ENCODE data around the gene NAA80.
"Not testable (repeated sequence)": the region's sequence is repeated elsewhere in the genome, so short reads cannot be mapped to it uniquely, and the experiment has no call there.

NAA80 gene

DNA sequence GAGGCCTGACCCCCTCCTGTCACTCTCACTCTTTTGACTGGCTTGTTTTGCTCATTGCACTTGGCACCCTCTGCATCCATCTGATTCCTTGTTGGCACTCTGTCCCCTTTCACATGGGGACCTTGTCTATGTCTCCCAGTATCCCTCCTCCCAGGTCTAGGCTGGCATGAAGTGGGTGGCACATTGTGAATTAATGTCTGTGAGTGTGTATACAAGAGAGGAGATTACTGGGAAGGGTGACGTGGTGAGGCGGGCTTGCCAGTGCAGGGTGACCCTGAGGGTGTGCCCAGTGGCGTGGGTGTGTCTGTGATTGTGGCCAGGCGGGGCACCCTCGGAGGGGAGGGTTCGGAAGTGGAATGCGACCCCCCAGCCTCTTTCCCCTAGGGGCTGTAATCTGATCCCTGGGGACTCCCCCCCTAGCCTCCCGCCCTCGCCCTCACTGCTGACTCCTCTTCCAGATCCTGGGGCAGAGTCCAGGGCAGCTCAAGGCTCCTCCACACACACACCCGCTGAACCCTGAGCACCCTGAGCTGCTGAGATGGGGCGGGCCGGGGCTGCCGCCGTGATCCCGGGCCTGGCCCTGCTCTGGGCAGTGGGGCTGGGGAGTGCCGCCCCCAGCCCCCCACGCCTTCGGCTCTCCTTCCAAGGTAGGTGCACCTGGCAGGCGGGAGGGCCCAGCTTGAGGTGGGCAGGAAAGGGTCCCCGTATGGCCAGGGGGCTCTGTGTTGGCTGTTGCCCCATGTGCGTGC lies 30.3 kb downstream of the NAA80 start, which contains the start of gene SEMA3B:
Gene SEMA3B, plus strand, starts transcription at position 445 of the 749 bp plus-strand sequence. Its CDS starts 94 bp downstream, at position 539.
- DNase-seq: no peak

DNA sequence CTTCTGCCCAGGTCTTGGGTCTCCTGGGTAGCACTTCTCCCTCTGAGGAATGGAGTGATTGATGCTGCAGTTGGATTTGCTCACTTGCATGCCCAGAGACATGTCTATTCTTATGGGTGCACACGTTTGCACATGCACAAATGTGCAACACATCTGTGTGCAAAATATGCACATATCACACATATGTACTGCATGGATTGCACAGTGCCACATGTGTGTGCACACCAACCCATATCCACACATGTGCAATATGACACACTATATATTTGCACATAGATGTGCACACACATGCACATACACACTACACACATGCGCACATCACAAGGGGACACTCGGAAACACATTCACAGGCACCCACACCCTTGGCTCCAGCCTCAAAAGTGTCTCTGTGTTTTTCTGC lies 30.9 kb downstream of the NAA80 start:
- no peak for DNase-seq

DNA sequence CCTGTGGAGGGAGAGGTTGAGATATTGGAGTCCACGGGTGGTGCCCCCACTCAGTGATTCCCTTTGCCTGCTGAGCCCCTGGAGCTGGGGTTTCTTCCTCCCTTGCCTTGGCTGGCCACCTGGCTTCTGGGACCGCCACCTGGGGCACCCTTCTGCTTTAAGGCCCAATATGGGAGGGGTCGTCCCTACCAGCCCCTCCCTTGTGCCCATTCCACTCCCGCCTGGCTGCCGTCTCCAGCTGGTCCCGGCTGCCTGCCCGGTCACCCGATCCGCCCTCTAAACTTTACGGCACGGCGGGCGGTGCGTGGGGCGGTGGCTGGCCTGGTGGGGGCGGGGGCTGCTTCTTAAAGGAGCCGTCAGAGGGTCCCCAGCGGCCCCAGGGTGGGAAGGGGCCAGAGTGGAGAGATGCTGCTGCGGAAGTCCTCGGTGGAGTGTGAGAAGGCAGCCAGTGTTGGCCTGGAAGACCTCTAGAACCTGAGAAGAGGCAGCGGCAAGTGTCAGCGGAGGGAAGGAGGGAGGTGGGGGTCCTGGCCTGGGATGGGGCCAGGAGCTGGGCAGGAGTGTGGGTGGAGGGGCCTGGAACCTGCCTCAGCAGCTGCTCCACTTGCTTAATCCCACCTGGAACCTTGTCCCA lies 31.8 kb downstream of the NAA80 start:
- no peak for DNase-seq

DNA sequence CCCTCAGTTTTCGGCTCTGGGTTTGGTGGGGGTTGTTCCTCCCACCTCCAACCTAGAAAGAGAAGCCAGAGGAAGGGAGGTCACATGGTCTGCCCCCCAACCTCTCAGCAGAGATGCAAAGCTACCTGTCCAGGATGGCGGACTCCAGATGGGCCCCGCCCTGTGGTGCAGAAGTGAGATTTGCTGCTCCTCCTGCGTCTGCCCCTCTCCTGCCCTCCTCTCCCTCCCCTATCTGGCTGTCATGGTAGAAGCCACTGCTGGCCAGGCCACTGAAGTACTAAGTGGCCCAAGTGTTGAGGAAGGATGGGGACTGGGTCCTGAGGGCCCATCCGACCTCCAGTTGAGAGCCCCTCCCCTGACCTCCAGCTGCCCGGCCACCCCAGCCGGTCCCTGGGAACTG lies 32.4 kb downstream of the NAA80 start:
- DNase-seq: no peak

- no peak for DNase-seq
Measured at GRCh38 chr3:50266017-50266416, 33.2 kb downstream of the NAA80 start.

- no peak for DNase-seq
Measured at GRCh38 chr3:50265571-50265970, 33.6 kb downstream of the NAA80 start.

DNA sequence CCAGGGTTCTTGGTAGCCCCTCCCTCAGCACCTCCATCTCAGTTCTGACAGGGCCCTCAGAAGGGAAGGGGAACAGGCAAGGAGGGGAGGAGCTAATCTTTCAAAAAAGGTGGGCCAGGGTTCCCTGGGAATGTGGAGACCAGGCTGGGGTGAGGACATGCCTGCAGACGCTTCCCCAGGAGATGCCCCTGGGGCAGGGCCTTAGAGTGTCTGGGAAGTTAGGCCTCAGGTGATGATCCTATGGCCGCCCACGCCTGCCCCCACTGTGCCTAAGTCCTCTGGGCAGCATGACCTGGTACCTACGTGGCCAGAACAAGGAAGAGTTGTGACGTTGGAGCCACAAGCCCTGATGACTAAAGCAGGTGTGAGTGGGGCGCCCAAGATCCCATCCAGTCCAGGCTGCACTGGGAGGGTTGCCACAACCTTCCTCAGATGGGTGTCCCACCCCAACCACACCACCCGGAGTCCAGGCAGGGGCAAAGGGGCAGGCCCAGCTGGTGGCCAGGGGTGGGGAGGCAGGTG lies 34.2 kb downstream of the NAA80 start:
- no peak for DNase-seq

DNA sequence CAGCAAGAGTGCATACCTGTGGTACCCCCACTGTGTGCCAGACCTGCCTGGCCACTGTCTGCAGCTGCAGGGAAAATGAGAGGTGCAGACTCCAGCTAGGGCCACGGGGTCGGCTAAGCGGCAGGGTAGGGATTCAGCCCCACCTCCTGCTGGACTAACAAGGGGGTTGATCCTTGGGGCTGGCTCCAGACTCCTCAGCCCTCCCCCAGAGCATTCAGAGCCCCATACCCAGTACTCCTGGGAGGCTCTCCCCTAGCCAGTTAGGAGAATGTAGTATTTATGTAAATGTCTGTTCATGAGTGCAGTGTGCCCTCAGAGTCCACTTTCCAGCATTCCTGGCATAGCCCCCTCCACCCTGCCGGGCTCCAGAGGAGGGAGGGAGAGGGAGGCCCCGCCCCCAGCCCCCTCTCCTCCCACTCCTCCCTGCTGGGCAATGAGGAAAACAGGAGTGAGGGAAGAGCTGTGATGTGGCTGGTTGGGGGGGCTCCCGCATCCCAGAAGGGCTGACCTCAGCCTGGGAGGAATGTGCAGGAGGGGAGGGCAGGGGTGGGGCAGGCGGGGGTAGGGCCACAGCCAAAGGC lies 34.7 kb downstream of the NAA80 start:
- no peak for DNase-seq

DNA sequence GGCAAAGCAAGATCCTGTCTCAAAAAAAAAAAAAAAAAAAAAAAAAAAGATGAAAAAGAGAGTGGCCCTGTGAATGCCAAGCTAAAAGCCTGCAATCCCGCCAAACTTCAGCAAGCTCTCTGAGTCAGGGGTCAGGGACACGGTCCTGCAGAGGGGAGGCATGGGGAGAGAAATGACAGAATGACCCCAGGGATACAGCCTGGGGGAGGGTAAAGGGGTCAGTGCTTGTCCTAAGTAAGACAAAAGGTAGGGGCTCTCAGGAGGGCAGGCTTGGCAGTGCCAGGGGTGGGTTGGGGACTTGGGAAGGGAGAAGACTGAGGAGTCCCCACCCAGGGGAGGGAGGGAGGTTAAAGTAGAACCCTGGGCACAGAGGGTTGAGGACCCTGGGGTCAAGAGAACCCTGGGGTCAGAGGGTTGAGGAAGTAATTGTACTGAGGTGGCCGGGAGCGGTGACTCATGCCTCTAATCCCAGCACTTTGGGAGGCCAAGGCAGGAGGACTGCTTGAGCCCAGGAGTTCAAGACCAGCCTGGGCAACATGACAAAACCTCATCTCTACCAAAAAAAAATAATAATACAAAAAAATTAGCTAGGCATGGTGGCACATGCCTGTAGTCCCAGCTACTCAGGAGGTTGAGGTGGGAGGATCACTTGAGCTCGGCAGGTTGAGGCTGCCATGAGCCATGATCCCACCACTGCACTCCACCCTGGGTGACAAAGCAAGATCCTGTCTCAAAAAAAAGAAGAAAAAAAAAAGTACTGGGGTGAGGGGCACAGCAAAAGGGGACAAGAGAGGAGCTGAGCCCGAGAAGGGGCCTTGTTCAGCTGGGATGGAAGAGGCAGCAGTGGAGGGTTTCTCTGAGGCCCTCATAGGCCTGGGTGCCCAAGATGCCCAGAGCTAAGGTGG lies 35.5 kb downstream of the NAA80 start:
- no peak for DNase-seq

DNA sequence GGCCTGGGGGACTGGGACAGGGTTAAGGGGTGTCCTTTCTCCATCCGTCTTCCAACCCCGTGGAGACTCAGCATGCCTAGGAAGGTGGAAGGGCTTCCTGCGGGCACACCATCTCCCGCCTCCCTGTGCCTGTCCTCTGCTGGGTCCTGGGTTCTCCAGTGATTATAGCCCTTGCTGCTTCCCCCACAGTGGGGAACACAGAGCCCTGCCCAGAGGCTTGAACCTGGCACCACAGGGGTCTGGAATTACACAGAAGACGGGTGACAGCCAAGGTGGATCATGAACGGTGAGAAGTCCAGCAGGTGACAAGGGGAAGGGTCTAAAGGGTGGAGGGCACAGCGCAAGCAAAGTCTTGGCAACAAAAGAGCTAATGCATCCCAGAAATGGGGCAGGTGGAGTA lies 36.4 kb downstream of the NAA80 start:
- no peak for DNase-seq

DNA sequence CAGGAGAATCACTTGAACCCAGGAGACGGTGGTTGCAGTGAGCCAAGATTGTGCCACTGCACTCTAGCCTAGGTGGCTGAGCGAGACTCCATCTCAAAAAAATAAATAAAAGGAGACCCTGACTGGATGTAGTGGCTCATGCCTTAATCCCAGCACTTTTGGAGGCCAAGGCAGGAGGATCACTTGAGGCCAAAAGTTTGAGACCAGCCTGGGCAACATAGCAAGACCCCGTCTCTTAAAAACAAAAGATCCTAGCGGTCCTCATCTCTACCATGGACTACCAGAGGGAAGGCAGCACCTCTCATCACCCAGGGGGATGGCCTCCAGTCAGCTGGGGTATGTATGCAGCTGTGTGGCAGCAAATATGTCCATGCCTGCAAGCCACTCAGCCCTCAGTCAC lies 37.0 kb downstream of the NAA80 start:
- DNase-seq: not testable (repeated sequence)

DNA sequence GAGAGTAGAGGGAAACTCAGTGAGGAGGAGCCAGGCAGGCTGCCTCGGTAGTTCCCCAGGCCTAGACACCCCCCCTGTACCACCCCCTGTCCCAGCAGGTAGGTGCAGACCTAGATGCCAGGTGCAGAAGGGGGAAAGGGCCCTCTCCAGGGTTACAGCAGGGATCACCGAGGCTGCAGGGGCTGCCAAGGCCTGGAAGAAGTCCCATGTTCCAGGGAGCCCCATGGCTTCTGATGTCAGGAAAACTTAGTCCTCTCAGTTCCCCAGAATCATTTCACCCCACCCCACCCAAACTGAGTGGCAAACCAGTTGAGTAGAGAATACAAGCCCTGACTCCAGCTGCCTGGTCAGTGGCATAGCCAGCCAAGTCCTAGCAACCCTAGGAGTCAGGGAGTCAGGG lies 37.7 kb downstream of the NAA80 start:
- DNase-seq: no peak

DNA sequence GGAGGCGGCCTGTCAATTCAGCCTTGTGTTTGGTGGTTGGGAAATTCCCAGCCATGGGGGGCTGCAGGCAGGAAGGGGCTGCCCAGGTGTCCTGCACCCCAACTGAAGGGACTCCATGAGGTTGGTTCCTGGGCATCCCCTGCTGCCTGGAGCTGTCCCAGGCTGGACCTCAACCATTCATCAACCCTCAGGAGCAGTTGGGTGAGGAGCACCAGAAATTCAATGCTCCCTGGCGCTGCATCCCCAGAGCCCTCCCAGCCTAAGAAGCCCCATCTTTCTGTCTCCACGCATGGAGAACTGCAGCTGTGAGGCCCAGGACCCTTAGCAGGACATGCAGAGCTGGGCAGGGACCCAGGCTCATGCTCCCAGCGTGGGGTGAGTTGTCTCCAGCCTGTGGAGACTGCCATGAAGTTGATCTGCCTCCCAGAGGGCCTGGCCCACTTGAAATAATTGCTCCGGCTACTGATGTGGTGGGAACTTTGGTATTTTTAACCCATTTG lies 38.2 kb downstream of the NAA80 start:
- DNase-seq: no peak

DNA sequence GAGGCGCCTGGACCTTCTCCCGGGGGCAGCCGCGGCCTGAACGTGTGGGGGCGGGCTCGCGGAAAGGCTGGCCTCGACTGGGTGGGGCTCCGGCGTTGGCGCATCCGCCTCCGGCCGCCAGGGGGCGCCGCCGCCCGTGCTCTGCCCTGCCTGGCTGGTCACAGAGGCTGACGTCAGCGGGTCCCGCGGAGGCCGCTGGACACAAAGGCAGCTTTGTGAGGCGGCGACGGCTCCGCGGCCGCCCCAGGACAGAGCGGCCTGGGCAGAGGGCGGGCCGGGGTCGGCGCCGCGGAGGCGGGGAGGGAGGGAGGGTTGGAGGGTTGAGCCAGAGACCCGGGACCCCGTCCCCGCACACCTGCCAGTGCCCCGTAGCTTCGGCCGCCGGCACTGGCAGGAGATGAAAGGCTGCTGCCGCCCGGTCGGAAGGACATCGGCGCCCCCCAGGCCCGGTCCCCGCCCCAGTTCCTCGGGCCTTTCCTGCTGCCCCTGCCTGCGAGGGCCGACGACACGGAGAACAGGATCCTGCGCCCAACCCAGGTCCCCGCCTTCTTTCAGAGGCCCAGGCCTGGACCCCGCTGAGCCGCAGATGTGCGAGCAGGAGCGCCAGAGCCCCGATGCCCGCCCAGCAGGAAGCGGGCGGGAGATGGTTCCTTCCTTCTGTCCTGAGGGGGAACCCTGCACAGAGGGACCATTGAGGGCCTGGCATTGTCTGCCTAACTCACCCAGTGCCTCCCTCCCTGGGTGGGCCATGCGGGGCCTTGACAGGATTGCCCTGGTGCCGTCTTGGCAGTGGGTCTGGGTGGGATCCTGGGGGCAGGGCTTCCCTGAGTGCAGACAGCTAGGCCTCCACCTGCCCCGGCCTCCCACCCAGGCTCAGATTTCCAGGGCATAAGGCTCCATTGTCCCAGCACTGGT lies 38.9 kb downstream of the NAA80 start:
- DNase-seq: peak; percentile 49

DNA sequence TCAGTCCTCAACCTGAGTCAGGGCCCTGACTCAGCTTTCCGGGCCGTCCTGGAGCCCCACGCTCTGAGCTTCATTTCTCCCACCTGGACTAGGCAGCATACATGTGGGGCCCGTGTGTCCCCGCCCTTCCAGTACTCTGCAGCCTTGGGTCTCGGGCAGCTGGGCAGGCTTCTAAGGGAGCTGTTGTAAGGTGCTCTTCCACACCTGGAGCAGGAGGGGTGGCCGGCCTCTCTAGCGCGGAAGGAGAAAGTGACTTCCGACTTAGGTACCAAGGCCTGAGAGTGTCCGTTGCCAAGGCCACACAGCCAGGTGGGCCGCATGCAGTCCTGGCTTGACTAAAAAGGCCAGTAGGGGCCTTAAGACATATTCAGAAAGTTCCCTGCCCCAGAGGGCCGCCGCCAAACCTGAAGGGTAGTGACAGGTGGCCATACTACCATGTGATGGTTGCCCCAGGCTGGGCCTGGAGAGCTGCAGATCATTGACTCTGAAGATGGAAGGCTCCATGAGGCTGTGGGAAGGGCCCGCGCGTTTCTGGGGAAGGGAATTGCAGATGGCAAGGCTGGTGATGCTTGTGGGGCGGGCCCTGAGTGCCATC lies 39.7 kb downstream of the NAA80 start:
- no peak for DNase-seq

DNA sequence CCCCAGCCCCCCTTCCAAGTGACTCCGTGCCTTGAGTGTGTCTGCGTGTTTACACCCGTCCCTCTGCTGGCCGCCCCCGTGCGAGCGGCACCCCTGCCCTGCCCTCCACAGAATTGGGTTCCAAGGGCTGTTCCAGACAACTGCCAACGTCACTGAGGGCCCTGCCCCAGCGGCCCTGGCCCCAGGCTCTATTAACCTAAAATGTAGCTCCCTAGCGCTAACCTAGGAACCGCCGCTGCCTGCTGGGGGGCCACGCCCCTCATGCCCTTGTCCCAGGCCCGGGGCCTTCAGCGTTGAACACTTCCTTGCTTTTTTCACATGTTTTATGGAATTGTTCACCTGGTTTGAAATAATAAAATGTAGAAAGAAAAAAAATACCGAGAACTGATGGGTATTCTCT lies 40.2 kb downstream of the NAA80 start:
- DNase-seq: no peak

DNA sequence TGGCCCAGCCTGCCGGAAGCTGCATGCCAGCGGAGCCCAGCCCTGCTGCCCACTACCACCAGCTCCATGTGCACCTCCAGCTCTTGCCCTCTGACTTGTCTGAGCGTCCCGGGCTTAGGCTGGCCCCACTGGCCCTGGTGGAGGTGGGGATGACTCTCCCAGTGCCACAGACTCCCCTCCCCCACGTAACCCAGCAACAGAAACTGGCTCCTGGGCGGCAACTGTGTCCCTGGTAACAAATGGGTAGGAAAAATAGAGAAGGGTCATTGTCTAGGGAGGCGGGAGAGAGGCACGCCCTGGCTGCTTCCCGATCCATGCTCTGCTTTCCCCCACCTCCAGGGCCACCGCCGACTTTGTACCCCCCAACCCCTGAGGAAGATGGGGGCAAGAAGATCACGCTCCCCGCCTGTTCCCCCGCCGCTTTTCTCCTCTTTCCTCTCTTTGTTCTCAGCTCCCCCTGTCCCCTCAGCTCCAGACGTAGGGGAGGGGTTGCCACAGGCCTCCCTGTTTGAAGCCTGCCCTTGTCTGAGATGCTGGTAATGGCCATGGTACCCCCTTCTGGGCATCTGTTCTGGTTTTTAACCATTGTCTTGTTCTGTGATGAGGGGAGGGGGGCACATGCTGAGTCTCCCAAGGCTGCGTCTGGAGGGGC lies 41.0 kb downstream of the NAA80 start:
- no peak for DNase-seq

DNA sequence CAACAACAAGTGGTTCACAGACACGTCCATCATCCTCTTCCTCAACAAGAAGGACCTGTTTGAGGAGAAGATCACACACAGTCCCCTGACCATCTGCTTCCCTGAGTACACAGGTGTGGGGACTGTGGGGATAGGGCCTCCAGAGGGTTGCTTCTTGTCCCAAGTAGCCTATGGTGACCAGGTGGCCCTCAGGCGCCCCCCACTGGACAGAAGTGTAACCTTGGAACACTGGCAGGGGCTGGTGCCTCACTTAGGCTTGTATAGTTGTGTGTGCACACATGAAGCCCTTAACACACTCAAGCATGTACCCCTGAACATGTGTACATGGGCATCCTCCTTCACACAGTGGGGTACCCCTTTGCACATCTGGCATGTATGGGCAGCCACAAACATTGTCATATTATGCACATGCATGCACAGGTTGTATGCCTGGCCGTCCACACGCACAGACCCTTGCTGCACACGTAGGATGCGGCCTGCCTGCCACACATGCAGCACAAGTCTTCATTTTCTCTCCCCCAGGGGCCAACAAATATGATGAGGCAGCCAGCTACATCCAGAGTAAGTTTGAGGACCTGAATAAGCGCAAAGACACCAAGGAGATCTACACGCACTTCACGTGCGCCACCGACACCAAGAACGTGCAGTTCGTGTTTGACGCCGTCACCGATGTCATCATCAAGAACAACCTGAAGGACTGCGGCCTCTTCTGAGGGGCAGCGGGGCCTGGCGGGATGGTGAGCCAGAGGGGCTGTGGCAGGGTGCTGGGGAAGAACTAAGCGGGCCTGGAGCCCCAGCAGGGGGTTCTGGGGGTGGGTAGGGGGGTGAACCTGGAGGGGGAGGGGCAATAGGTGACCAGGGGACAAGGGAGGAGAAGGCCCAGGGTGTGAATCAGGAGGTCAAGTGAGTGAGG lies 42.0 kb downstream of the NAA80 start:
- DNase-seq: no peak

DNA sequence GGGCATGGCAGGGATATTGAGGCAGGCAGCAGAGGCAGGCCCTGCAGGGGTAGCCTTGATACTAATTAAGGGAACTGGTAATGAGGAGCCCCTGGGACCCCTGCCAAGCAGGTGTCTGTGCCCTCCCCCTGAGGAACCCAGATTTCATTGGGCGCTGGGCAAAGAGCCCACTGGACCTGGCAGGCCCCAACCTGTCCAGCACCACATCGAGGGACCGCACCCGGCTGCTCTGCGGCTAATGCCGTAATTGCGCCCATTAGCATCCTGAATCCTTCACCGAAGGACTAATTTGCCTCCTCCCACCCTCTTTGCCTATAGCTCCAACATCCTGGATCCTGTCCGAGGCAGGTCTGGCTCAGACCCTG lies 44.0 kb downstream of the NAA80 start:
- no peak for DNase-seq

All from NCI-H2029 (cell line).